ENCODE data around the gene ITGA8.

The ITGA8 gene

DNA sequence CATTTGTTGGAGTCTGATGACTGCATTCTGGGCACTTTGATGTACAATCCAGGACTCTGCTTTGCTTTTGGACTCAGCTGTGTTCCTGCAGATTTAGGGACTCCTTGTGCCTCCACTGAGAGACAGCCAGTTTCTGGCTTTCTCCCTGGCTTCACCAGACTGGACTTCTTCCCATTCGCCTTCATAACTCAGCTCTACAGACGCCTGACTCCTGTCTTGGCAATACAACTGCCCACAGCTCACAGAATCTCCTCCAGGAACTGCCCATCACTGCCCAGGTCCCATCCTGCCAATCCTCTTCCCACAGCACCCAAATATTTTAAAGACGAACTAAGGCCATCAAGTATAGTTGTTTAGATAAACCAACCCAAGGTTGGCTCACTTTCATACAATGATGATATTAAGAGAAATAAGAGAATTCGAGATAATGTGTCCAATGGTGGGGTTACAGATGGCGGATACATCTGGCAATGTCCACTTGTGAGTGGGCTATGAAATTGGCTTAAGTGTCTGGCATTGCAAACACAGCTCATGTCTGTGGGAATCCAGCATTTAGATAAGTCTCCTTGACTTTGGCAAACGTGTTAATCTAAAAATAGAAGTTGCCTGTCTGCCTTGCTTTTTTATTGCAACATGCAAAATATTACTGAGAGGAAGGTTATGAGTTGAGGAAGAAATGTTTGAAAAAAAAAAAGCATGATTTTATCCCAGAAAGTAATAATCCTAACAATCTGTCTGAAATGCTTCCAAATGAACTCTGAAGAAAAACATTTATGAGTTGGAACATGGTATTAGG is 95.1 kb downstream of the ITGA8 start:
- DNase-seq (ENCODE audit: low read depth): peak; percentile 68
- TF ChIP-seq, protein P1, sequence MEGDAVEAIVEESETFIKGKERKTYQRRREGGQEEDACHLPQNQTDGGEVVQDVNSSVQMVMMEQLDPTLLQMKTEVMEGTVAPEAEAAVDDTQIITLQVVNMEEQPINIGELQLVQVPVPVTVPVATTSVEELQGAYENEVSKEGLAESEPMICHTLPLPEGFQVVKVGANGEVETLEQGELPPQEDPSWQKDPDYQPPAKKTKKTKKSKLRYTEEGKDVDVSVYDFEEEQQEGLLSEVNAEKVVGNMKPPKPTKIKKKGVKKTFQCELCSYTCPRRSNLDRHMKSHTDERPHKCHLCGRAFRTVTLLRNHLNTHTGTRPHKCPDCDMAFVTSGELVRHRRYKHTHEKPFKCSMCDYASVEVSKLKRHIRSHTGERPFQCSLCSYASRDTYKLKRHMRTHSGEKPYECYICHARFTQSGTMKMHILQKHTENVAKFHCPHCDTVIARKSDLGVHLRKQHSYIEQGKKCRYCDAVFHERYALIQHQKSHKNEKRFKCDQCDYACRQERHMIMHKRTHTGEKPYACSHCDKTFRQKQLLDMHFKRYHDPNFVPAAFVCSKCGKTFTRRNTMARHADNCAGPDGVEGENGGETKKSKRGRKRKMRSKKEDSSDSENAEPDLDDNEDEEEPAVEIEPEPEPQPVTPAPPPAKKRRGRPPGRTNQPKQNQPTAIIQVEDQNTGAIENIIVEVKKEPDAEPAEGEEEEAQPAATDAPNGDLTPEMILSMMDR (IDR thresholded peaks at IDR 0.05; ENCODE audit: control insufficient read depth, insufficient read depth, low read depth, low read length, missing control alignments): no peak
- H3K4me3 ChIP-seq (ENCODE audit: control insufficient read depth, low read depth, low read length): no peak overlapping the region

DNA sequence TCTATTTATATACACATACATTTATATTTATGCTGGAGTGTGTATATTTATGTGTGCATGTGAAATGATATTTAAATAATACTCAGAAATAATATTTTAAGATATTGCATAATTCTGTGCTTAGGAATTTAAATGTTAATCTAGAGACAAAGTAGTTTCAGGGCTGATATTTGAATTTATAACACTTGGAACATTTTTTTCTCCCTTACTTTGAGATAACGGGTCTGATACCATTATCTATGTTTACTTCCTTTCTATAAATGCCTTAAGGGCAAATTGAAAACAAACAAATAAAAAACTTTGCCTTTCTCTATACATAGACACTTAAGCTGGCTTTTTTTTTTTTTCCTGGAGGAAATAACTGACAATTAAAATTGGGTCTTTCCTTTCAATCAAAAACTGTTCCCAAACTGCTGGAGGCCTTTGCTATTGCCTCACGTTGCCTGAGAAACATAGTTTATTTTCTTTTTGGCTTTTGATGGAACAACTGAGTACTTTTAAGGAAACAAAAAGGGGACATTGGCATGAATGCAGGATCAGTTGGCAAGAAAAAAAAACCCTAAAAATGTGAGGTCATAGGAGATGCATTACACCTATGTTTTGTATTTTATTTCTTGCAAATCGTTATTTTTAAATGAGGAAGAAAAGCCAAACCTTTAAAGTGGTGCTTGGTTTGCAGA is 98.7 kb downstream of the ITGA8 start:
- TF ChIP-seq, protein P1 (IDR thresholded peaks at IDR 0.05; ENCODE audit: control insufficient read depth, insufficient read depth, low read depth, low read length, missing control alignments): no peak
- H3K4me3 ChIP-seq (ENCODE audit: control insufficient read depth, low read depth, low read length): no peak overlapping the region
- DNase-seq (ENCODE audit: low read depth): no peak

DNA sequence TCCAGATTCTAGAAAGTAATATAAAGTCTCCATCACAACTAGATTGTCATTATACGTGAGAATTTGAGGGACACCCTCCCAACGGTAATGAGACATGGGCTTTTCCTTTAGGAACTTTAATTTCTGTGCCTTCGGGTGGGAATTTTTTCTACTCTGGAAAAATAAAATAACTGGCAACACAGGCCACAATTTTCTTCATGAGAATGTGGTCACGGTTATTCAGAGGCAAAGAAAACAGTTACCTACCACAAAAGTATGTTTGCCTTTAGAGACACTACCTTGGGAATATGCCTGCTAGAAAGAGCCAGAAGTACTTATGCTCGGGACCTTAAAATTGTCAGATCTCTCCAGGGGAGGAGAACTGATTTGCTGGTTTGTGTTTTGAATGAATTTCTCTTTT is 99.4 kb downstream of the ITGA8 start:
- TF ChIP-seq, protein P1 (IDR thresholded peaks at IDR 0.05; ENCODE audit: control insufficient read depth, insufficient read depth, low read depth, low read length, missing control alignments): no peak
- DNase-seq (ENCODE audit: low read depth): no peak
- H3K4me3 ChIP-seq (ENCODE audit: control insufficient read depth, low read depth, low read length): no peak overlapping the region

- no peak for DNase-seq (ENCODE audit: low read depth)
- TF ChIP-seq, protein P1 (IDR thresholded peaks at IDR 0.05; ENCODE audit: control insufficient read depth, insufficient read depth, low read depth, low read length, missing control alignments): no peak
Measured at GRCh38 chr10:15609246-15609645, 110.5 kb downstream of the ITGA8 start.

DNA sequence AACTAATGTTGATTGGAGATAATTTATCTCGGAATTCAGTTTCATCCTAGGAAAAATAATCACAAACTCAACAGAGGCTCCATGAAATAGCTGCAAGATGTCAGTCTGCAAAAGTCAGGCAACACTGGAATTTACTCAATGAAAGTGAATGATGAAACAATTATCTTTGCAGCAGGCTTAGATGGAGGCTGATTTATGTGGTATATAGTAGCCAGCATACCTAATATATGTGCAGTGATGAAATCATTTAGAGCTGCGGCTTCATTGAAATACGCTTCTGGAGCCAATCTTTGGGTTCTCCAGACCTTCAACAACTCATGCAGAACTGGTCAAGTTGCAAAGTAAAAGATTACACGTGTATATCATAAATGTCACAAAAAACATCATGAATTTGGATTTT is 113.3 kb downstream of the ITGA8 start:
- no peak overlapping the region for H3K4me3 ChIP-seq (ENCODE audit: control insufficient read depth, low read depth, low read length)
- DNase-seq (ENCODE audit: low read depth): no peak
- TF ChIP-seq, protein P1 (IDR thresholded peaks at IDR 0.05; ENCODE audit: control insufficient read depth, insufficient read depth, low read depth, low read length, missing control alignments): no peak

More at GRCh38 chr10:15609246-15609645, 110.5 kb downstream of the ITGA8 start:
- H3K4me3 ChIP-seq (ENCODE audit: control insufficient read depth, low read depth, low read length): no peak overlapping the region

- H3K4me3 ChIP-seq (ENCODE audit: control insufficient read depth, low read depth, low read length): no peak overlapping the region
- DNase-seq (ENCODE audit: low read depth): no peak
- TF ChIP-seq, protein P1 (IDR thresholded peaks at IDR 0.05; ENCODE audit: control insufficient read depth, insufficient read depth, low read depth, low read length, missing control alignments): no peak
Measured at GRCh38 chr10:15605740-15606369, 113.9 kb downstream of the ITGA8 start.
